Measurements from ENCODE around the gene ZIC4. TPM values are rescaled to one million over a fixed set of nuclear protein-coding genes. Genes with fewer than 3 reads are reported as not detected.

The ZIC4 gene
- total and polyA plus RNA-seq, 2 of the 8 experiments (the other 6 are each of a cell fraction or from before 2014, with no cell fraction given), result 0.03 to 0.13 TPM

DNA sequence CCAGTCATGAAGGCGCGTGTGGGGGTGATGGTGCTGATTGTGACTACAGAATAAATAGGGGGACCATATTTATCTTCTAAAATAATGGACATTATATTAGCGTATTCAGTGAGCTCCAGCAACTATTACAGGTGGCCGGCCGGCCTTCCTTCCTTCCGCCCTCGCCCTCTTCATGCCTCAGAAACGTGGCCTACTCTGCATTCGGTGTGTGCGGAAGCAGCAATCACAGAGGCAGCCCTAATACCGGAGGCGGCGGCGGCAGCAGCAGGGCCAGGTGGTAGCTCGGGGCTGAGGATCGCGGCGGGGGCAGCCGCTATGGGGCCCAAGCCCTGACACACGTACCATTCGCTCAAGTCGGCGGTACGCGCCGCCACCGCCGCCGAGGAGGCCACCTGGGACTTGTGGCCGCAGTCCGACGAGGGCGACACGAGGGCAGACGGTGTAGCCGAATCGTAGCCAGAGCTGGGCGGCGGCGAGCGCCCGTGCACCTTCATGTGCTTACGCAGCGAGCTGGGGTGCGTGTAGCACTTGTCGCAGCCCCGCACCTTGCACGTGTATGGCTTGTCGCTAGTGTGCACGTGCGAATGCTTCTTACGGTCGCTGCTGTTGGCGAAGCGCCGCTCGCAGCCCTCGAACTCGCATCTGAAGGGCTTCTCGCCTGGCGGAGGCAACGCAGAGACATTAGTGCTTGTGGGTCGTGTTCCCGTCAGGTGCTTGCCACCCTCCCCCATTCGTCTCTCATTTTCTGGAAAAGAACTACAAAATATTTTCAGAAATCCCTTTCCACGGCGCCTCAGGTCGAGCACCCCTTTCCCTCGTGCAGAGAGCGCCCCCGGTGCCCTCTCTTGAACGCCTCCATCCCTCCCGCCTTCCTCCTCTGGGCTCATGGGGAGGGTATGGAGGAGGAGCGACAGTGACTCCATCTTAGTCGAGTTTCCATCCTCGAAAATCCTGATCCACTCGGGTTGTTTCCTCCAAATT lies 15.5 kb downstream of the ZIC4 start:
- H3K27ac ChIP-seq (ENCODE audit: low read depth, low read length), result no peak overlapping the region
- peaks cover 0 to 11% of the 10 kb centered on the region in 2 experiments for H4K20me1 ChIP-seq (replicated peaks in 1 of 2; ENCODE audit: control insufficient read depth in 1 of 2, insufficient read depth in 2 of 2, low read length in 2 of 2)
- H3K79me2 ChIP-seq (ENCODE audit: control insufficient read depth in 1 of 2, insufficient read depth in 2 of 2, low read length in 2 of 2), result no peaks in the 10 kb centered on the region
- peak overlapping the region; percentile 9 to 68 (median 24); a peak in 5 of 8 replicates for H3K4me3 ChIP-seq (ENCODE audit: extremely low read depth in 1 of 4, insufficient read depth in 2 of 4, low read depth in 3 of 4, low read length in 4 of 4)
- WGBS, 2 experiments (ENCODE audit: extremely low coverage in 1 of 2, insufficient coverage in 1 of 2, insufficient read length in 1 of 2, insufficient replicate concordance in 2 of 2, low coverage in 1 of 2, low lambda C conversion rate in 2 of 2, missing lambda C conversion rate in 1 of 2), result 2% methylated on average over 65 of the region's 77 CpGs; no CpG with 5 or more reads in 1 of the 2 experiments
- no peak overlapping the region for H2BK120ac ChIP-seq (replicated peaks; ENCODE audit: low read depth, low read length)
- ChIA-PET CTCF (ENCODE audit: partially characterized antibody) (interaction anchor here (0.6 to 27.3 kb wide), 13 partner anchors 8 to 276 kb away, joined by 3 to 485 read pairs (median 6); no protein-coding TSS in a partner anchor), POLR2A (ENCODE audit: partially characterized antibody) (interaction anchor here (0.7 to 3.7 kb wide), 4 partner anchors 10 to 14 kb away, joined by 3 to 24 read pairs (median 3); partner anchors contain the start of gene ZIC4)
- no peak overlapping the region for H3K4ac ChIP-seq (replicated peaks; ENCODE audit: insufficient read length, low read depth, low read length)
- peak overlapping the region; percentile 82 for H2BK12ac ChIP-seq (ENCODE audit: low read depth, low read length)
- H2AK5ac ChIP-seq (ENCODE audit: low read depth, low read length), result no peak overlapping the region
- no peak overlapping the region for H3K56ac ChIP-seq (replicated peaks; ENCODE audit: insufficient read length, low read depth, low read length)
- peak overlapping the region; percentile 18; the same call in 1 of the 2 replicates for H2BK5ac ChIP-seq (ENCODE audit: low read depth, low read length)
- H2BK15ac ChIP-seq (ENCODE audit: low read length), result no peak overlapping the region; the same call in 1 of the 2 replicates
- H4K8ac ChIP-seq (ENCODE audit: extremely low read depth, insufficient read depth, low read length), result peak overlapping the region; percentile 36; the same call in 1 of the 2 replicates
- DNase-seq (ENCODE audit: low read depth in 1 of 2, low spot score in 2 of 2) (peak in 1 of 2 experiments; percentile 79), FAIRE-seq (no peak)
- peaks cover 15 to 37% (median 18%) of the 10 kb centered on the region in 4 experiments for H3K4me1 ChIP-seq (replicated peaks in 1 of 4; ENCODE audit: control insufficient read depth in 3 of 4, insufficient read depth in 4 of 4, low read length in 3 of 4)
- H3K4me2 ChIP-seq (ENCODE audit: insufficient read depth in 1 of 2, low read depth in 2 of 2, low read length in 2 of 2), result peak overlapping the region; percentile 93 to 95
- H3K36me3 ChIP-seq (ENCODE audit: control insufficient read depth in 2 of 4, insufficient read depth in 4 of 4, low read length in 3 of 4), result peaks cover 0 to 4% (median 0%) of the 10 kb centered on the region in 4 experiments; a peak in 2 of 8 replicates
- H3K27me3 ChIP-seq (replicated peaks in 1 of 4; ENCODE audit: control insufficient read depth in 3 of 4, extremely low read depth in 1 of 4, insufficient read depth in 3 of 4, low read length in 3 of 4), result peaks cover 76 to 97% (median 91%) of the 10 kb centered on the region in 4 experiments
- H2AFZ ChIP-seq (ENCODE audit: low read length), result no peak overlapping the region; the same call in 1 of the 2 replicates
- peak overlapping the region; percentile 42; the same call in 1 of the 2 replicates for H3K18ac ChIP-seq (ENCODE audit: extremely low read depth, low read length)
- peaks cover 8% of the 10 kb centered on the region for H3K23me2 ChIP-seq (ENCODE audit: low read depth, low read length)
- H3K9me3 ChIP-seq (ENCODE audit: insufficient read depth in 2 of 2, low read depth in 1 of 2, low read length in 1 of 2), result peaks cover 0 to 4% of the 10 kb centered on the region in 2 experiments; a peak in 1 of 4 replicates
- no peak overlapping the region for H3K9ac ChIP-seq (replicated peaks in 1 of 4; ENCODE audit: extremely low read depth in 1 of 4, low read depth in 3 of 4, low read length in 3 of 4)
- H4K91ac ChIP-seq (replicated peaks; ENCODE audit: insufficient read length, low read length), result no peak overlapping the region
- H3K23ac ChIP-seq (ENCODE audit: insufficient read length), result no peak overlapping the region
- peak overlapping the region; percentile 49 for H2BK20ac ChIP-seq (ENCODE audit: low read length)
- H4K5ac ChIP-seq (ENCODE audit: insufficient read length, low read depth, low read length), result no peak overlapping the region
- H3K79me1 ChIP-seq (ENCODE audit: low read depth, low read length), result no peaks in the 10 kb centered on the region; the same call in 1 of the 2 replicates
- no peak overlapping the region for H3K14ac ChIP-seq (ENCODE audit: insufficient read length)
- TF ChIP-seq TCF12 (IDR thresholded peaks at IDR 0.05; ENCODE audit: low read depth, low read length), result 0 out of 2 replicates have a peak, but pooled peaks have one; percentile 19
- no peak for TF ChIP-seq CHD2 (IDR thresholded peaks at IDR 0.05; ENCODE audit: low read length)
- no peak for TF ChIP-seq SIN3A (conservative IDR thresholded peaks at IDR 0.05 in 1 of 2, IDR thresholded peaks at IDR 0.05 in 1 of 2; ENCODE audit: low read depth in 1 of 2, low read length in 2 of 2)
- TF ChIP-seq POLR2A (IDR thresholded peaks at IDR 0.05; ENCODE audit: control extremely low read depth in 1 of 2, low read depth in 2 of 2, low read length in 2 of 2), result no peak
- TF ChIP-seq ASH2L (IDR thresholded peaks at IDR 0.05; ENCODE audit: low read length), result no peak
- TF ChIP-seq CHD1 (IDR thresholded peaks at IDR 0.05; ENCODE audit: low read depth, low read length), result no peak
- no peak for TF ChIP-seq GABPA (IDR thresholded peaks at IDR 0.05; ENCODE audit: borderline replicate concordance, insufficient read depth, low read length)
- no peak for TF ChIP-seq FOSL1 (IDR thresholded peaks at IDR 0.05; ENCODE audit: insufficient read depth, low read depth, low read length)
- TF ChIP-seq, protein P1, sequence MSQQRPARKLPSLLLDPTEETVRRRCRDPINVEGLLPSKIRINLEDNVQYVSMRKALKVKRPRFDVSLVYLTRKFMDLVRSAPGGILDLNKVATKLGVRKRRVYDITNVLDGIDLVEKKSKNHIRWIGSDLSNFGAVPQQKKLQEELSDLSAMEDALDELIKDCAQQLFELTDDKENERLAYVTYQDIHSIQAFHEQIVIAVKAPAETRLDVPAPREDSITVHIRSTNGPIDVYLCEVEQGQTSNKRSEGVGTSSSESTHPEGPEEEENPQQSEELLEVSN (IDR thresholded peaks at IDR 0.05), result peak; percentile 97

Data from H1 (cell line).